HG02642 (cell line): ENCODE results near the gene SPRYD4.
"Not testable (repeated sequence)": the region's sequence is repeated elsewhere in the genome, so short reads cannot be mapped to it uniquely, and the experiment has no call there.

Source experiments
- ATAC-seq: cut with Tn5 transposase; IDR thresholded peaks from one replicate; pipeline ENCODE4 v1.9.1; 2021; ENCODE audit warnings: mild to moderate bottlenecking; ENCODE audit not compliant: unreplicated experiment, poor library complexity

Gene SPRYD4

GRCh38 chr12:56474389-56474788 lies 6.0 kb downstream of the SPRYD4 start:
- no peak for ATAC-seq

GRCh38 chr12:56476143-56476542 lies 7.8 kb downstream of the SPRYD4 start:
- no peak for ATAC-seq

DNA sequence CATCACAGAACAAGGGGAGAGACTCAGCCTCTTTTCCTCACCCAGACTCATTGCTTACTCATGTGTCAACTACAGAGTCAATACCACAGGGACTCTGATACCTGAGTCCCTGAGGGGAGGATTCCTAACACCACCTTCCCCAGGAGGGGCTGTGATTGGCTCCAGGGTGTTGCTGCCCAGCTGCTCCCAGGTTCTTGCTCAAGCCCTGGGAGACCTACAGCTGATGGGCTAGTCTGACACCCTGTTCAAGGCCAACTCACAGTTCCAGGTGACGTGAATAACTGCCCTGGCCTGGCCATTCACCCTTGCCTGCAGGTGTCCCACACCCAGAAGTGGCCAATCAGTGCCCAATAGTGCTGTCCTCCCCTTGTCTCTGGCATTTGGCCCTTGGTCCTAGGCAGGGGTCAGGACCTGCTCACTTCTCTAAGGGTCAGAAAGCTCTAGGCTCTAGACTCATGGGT lies 8.6 kb downstream of the SPRYD4 start:
- no peak for ATAC-seq

DNA sequence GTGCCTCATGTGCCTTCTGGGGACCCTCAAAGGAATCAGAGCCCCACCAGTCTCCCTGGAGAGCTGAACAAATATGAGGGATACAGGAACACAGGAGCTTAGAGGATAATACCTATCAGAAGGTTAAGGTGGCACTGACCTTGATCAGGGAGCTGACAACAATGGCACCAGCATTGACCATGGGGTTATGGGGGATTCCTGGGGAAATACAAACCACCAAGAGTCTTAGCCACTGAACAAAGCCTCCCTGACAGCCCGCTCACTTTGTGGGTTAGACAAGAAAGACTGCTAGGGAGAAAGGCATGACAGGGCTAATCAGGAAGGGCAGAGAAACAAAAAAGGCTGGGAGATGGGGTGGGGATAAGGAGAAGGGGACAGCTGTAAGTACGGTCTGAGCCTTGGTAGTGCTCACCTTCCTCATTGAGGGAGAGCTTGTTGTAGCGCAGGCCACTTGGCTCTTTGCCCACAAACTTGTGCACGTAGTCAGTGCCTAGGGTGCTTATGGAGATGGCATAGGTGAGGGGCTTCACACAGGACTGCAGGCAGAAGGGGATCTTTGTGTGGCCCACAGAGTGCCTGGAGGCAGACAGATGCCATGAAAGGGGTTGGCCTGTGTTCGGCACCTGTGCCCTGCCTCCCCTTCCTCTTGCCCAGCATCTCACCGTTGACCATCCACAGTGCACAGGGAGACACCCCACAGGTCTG lies 9.3 kb downstream of the SPRYD4 start:
- ATAC-seq: no peak

GRCh38 chr12:56479625-56480024 lies 11.2 kb downstream of the SPRYD4 start:
- no peak for ATAC-seq

- ATAC-seq: no peak
Measured at GRCh38 chr12:56484566-56484965, 16.2 kb downstream of the SPRYD4 start.

DNA sequence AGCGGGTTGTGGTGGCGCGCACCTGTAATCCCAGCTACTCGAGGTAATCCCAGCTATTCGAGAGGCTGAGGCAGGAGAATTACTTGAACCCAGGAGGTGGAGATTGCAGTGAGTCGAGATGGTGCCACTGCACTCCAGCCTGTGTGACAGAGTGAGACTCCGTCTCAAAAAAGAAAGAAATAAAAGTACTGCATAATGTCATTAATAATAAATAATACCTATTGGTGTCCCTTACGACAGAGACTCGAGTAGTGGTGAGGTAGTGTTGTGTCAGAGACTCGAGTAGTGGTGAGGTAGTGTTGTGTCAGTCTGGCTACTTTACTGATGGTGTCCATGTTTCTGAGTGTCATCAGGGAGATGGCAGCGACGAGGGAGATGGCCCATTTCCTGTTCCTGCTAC lies 18.3 kb downstream of the SPRYD4 start:
- ATAC-seq: no peak

DNA sequence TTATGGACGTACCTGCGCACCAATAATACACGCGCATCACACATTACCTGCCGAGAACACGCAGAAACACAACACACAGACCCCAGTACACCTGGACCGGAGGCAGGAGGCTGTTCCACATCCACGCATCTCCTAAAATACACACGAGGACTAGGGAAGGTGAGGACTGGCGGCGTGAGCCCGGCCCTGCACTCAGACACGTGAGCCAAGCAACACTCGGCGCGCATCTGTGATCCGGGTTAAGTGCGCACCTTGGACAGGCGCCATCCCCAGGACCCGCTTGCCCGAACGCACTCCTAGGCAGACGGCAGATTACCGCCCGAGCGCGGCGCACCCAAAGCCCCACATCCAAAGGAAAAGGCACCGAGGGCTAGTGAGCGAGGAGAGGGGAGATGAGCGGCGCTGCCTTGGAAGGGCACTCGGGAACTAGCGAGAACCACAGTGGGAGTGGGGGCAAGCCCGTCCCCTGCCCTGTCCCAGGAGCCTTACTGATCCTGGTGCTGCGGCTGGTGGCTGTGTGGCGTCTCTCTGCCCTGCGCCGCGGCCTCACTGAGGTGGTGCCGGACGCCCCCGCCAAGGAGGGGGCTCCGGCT lies 19.2 kb downstream of the SPRYD4 start:
- ATAC-seq: peak; percentile 28

GRCh38 chr12:56488041-56488955 lies 19.9 kb downstream of the SPRYD4 start, which contains the start of gene GLS2:
GLS2 (minus strand) TSS chr12:56488161; CDS start chr12:56488118, 43 bp downstream.
- ATAC-seq: peak; percentile 90

- ATAC-seq: no peak
Measured at GRCh38 chr12:56490360-56490759, 22.0 kb downstream of the SPRYD4 start.

GRCh38 chr12:56493409-56494105 lies 25.2 kb downstream of the SPRYD4 start:
- not testable (repeated sequence) for ATAC-seq

DNA sequence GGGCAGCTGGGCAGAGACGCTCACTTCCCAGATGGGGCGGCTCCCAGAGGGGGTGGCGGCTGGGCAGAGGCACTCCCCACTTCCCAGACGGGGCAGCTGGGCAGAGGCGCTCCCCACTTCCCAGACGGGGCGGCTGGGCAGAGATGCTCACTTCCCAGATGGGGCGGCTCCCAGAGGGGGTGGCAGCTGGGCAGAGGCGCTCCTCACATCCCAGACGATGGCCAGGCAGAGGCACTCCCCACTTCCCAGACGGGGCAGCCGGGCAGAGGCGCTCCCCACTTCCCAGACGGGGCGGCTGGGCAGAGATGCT lies 25.7 kb downstream of the SPRYD4 start:
- not testable (repeated sequence) for ATAC-seq

DNA sequence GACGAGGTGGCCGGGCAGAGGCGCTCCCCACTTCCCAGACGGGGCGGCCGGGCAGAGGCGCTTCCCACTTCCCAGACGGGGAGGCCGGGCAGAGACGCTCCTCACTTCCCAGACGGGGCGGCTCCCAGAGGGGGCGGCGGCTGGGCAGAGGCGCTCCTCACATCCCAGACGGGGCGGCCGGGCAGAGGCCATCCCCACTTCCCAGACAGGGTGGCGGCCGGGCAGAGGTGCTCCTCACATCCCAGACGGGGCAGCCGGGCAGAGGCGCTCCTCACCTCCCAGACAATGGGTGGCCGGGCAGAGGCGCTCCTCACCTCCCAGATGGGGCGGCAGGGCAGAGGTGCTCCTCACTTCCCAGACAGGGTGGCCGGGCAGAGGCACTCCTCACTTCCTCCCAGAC lies 26.1 kb downstream of the SPRYD4 start:
- not testable (repeated sequence) for ATAC-seq

- ATAC-seq: not testable (repeated sequence)
Measured at GRCh38 chr12:56496704-56497103, 28.3 kb downstream of the SPRYD4 start.

GRCh38 chr12:56498126-56498902 lies 29.9 kb downstream of the SPRYD4 start:
- not testable (repeated sequence) for ATAC-seq

GRCh38 chr12:56499452-56499851 lies 31.1 kb downstream of the SPRYD4 start:
- not testable (repeated sequence) for ATAC-seq

- not testable (repeated sequence) for ATAC-seq
Measured at GRCh38 chr12:56499879-56500278, 31.5 kb downstream of the SPRYD4 start.

DNA sequence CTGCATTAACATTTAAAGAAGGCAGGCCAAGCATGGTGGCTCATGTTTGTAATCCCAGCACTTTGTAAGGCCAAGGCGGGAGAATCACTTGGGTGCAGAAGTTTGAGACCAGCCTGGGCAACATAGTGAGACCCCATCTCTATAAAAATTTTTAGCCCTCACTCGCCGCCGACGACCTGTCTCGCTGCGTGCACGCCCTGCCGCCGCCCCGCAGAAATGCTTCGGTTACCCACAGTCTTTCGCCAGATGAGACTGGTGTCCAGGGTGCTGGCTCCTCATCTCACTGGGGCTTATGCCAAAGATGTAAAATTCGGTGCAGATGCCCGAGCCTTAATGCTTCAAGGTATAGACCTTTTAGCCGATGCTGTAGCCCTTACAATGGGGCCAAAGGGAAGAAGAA lies 42.4 kb downstream of the SPRYD4 start:
- ATAC-seq: no peak

DNA sequence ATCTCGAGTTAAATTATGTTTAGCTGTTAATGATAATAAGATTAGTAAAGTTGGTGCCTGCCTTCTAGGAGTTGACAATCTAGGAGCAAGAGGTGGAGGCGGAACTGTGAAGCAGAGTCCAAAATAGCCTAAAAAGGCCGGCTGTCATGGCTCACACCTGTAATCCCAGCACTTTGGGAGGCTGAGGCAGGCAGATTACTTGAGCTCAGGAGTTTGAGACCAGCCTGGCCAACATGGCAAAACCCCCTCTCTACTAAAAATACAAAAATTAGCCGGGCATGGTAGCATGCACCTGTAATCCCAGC lies 45.6 kb downstream of the SPRYD4 start:
- not testable (repeated sequence) for ATAC-seq

DNA sequence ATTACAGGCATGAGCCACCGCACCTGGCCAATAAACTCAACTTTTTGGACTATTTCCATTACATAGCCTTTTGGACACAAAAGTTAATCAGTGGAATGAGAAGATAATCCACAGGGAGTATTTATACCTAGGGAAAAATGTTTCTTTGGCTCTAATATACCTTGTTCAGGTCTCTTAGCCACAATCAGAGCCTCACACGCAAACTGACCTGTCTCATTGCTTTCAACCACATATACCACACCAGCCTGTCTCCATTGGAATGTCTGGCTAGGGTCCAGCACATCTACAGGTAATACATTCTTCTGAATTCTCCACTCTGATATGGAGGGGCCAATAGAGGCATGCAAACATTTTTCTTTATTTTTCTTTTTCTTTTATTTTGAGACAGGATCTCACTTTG lies 49.5 kb downstream of the SPRYD4 start:
- ATAC-seq: no peak
